Uterus (tissue), 4 donors: Measurements from ENCODE around the gene IL10RA. TPM values are rescaled to one million over a fixed set of nuclear protein-coding genes. Genes with fewer than 3 reads are reported as not detected.
"Not testable (repeated sequence)": the region's sequence is repeated elsewhere in the genome, so short reads cannot be mapped to it uniquely, and the experiment has no call there.

ENCODE experiments used
- DNase-seq, 2 donors: peaks; one replicate each; pipeline ENCODE4 v3.0.0-alpha.2; 2019 to 2020
- H3K27ac ChIP-seq, 2 donors: fragments of 200-600 bp; sonication (generic); 1 replicate in 1 of 2; 2 replicates in 1 of 2; pipeline ENCODE4 v1.5.1; 2016 to 2018
- H3K27me3 ChIP-seq, 2 donors: fragments of 200-600 bp; sonication (generic); one replicate each; pipeline ENCODE4 v1.5.1; 2018 to 2019; ENCODE audit warnings: control low read depth in 1 of 2
- H3K36me3 ChIP-seq, 2 donors: fragments of 200-600 bp; sonication (generic); one replicate each; pipeline ENCODE4 v1.5.1; 2019; ENCODE audit warnings: control low read depth in 1 of 2
- H3K4me1 ChIP-seq, 2 donors: fragments of 200-600 bp; sonication (generic); one replicate each; pipeline ENCODE4 v1.5.1; 2018 to 2019; ENCODE audit warnings: control low read depth in 1 of 2
- H3K4me3 ChIP-seq, 2 donors: fragments of 200-600 bp; sonication (generic); 1 replicate in 1 of 2; 2 replicates in 1 of 2; pipeline ENCODE4 v1.5.1; 2018 to 2019; ENCODE audit warnings: mild to moderate bottlenecking in 1 of 2
- H3K9me3 ChIP-seq, 2 donors: fragments of 200-600 bp; sonication (generic); one replicate each; pipeline ENCODE4 v1.5.1; 2019; ENCODE audit warnings: control low read depth in 1 of 2
- CTCF ChIP-seq, 4 experiments: fragments of 200-600 bp in 2 of 4; fragments of 450-650 bp in 2 of 4; sonication (generic) in 2 of 4; IDR thresholded peaks; one replicate each; pipeline ENCODE4 v1.5.1; 2016 to 2019; ENCODE audit warnings: antibody characterized with exemption in 4 of 4, mild to moderate bottlenecking in 2 of 4, moderate library complexity in 1 of 4
- POLR2A ChIP-seq, 2 donors: fragments of 450-650 bp; IDR thresholded peaks; one replicate each; pipeline ENCODE4 v1.6.1; 2016; ENCODE audit warnings: antibody characterized with exemption in 2 of 2, mild to moderate bottlenecking in 1 of 2, moderate library complexity in 1 of 2
- intact Hi-C: fragments of 100-400 bp; cut with DNase I; formaldehyde crosslinking; loops from one replicate; pipeline ENCODE4 v1.15.1; 2023; ENCODE audit warnings: low total_unique reads
- total RNA-seq, 4 donors: library from RNA; depleted of rRNA in 3 of 4; stranded (reverse); fragments of >200 nt in 3 of 4; gene quantifications; one replicate each; pipeline versions ENCODE4 v1.1.0 to v1.2.4, GENCODE V29; 2014 to 2023
- donor health status: DM: yes; HTN: yes; CAD: no.

Gene IL10RA
- total RNA-seq, 4 donors from 2014 or later = 6.8 to 45.9 (median 11.1) TPM

GRCh38 chr11:117972629-117973502, 13.3 kb upstream of the IL10RA start:
- Histone ChIP-seq H3K36me3 (no peaks in the 10 kb centered on the region), H3K9me3 (no peaks in the 10 kb centered on the region), H3K4me1 (no peaks in the 10 kb centered on the region), H3K27me3 (no peaks in the 10 kb centered on the region), H3K4me3 (no peak overlapping the region), H3K27ac (no peak overlapping the region)
- DNase-seq = no peak
- no peak for TF ChIP-seq POLR2A (IDR thresholded peaks at IDR 0.05)
- TF ChIP-seq CTCF (IDR thresholded peaks at IDR 0.05) = no peak
- intact Hi-C loops = no loop called here

GRCh38 chr11:117973503-117973860, 12.7 kb upstream of the IL10RA start:
- intact Hi-C loops = no loop called here
- Histone ChIP-seq H3K4me3 (no peak overlapping the region), H3K27me3 (no peaks in the 10 kb centered on the region), H3K9me3 (no peaks in the 10 kb centered on the region), H3K27ac (no peak overlapping the region), H3K36me3 (no peaks in the 10 kb centered on the region), H3K4me1 (no peaks in the 10 kb centered on the region)
- TF ChIP-seq POLR2A (IDR thresholded peaks at IDR 0.05) = no peak
- TF ChIP-seq CTCF (IDR thresholded peaks at IDR 0.05) = no peak
- no peak for DNase-seq

- intact Hi-C loops = no loop called here
- no peak for DNase-seq
- Histone ChIP-seq H3K27me3 (no peaks in the 10 kb centered on the region), H3K4me1 (no peaks in the 10 kb centered on the region), H3K4me3 (no peak overlapping the region), H3K36me3 (no peaks in the 10 kb centered on the region), H3K27ac (no peak overlapping the region), H3K9me3 (no peaks in the 10 kb centered on the region)
- TF ChIP-seq POLR2A (IDR thresholded peaks at IDR 0.05) (no peak), CTCF (IDR thresholded peaks at IDR 0.05) (no peak)
These were observed 9.7 kb upstream of the IL10RA start for GRCh38 chr11:117976445-117976844.

- Histone ChIP-seq H3K4me1 (no peaks in the 10 kb centered on the region), H3K9me3 (no peaks in the 10 kb centered on the region), H3K27me3 (no peaks in the 10 kb centered on the region), H3K36me3 (no peaks in the 10 kb centered on the region), H3K27ac (no peak overlapping the region), H3K4me3 (no peak overlapping the region)
- intact Hi-C loops = no loop called here
- DNase-seq = no peak
- no peak for TF ChIP-seq CTCF (IDR thresholded peaks at IDR 0.05)
- TF ChIP-seq POLR2A (IDR thresholded peaks at IDR 0.05) = no peak
These were observed 9.2 kb upstream of the IL10RA start for GRCh38 chr11:117977029-117977428.

GRCh38 chr11:117977612-117978264, 8.5 kb upstream of the IL10RA start:
- H3K4me1 ChIP-seq, H3K36me3 ChIP-seq, H3K9me3 ChIP-seq, H3K27me3 ChIP-seq, intact Hi-C loops, H3K27ac ChIP-seq, DNase-seq, H3K4me3 ChIP-seq: not testable (repeated sequence)

- H3K36me3 ChIP-seq, H3K9me3 ChIP-seq, DNase-seq, H3K4me3 ChIP-seq, intact Hi-C loops, H3K27ac ChIP-seq, H3K27me3 ChIP-seq, H3K4me1 ChIP-seq: not testable (repeated sequence)
These were observed 7.8 kb upstream of the IL10RA start for GRCh38 chr11:117978291-117978910.
